ENCODE data around the gene LONP1.
"Not testable (repeated sequence)": the region's sequence is repeated elsewhere in the genome, so short reads cannot be mapped to it uniquely, and the experiment has no call there.

Gene LONP1

GRCh38 chr19:5711025-5711424, 8.9 kb downstream of the LONP1 start:
- no peak for DNase-seq (ENCODE audit: low read depth in 2 of 2)

- DNase-seq (ENCODE audit: low read depth in 2 of 2), result no peak
Measured at GRCh38 chr19:5707576-5708575, 12.1 kb downstream of the LONP1 start.

GRCh38 chr19:5706876-5707573, 12.9 kb downstream of the LONP1 start:
- DNase-seq (ENCODE audit: low read depth in 2 of 2), result no peak

- DNase-seq (ENCODE audit: low read depth in 2 of 2), result no peak
Measured at GRCh38 chr19:5705552-5705951, 14.4 kb downstream of the LONP1 start.

GRCh38 chr19:5703819-5704818, 15.8 kb downstream of the LONP1 start:
- no peak for DNase-seq (ENCODE audit: low read depth in 2 of 2)

GRCh38 chr19:5702053-5702410, 17.9 kb downstream of the LONP1 start:
- DNase-seq (ENCODE audit: low read depth in 2 of 2), result not testable (repeated sequence)

- no peak for DNase-seq (ENCODE audit: low read depth in 2 of 2)
Measured at GRCh38 chr19:5700455-5701092, 19.4 kb downstream of the LONP1 start.

GRCh38 chr19:5698635-5699422, 21.1 kb downstream of the LONP1 start:
- DNase-seq (ENCODE audit: low read depth in 2 of 2), result no peak

- DNase-seq (ENCODE audit: low read depth in 2 of 2), result no peak
Measured at GRCh38 chr19:5697890-5698634, 21.9 kb downstream of the LONP1 start.

- DNase-seq (ENCODE audit: low read depth in 2 of 2), result no peak
Measured at GRCh38 chr19:5697022-5697889, 22.7 kb downstream of the LONP1 start.

GRCh38 chr19:5696196-5697021, 23.5 kb downstream of the LONP1 start:
- DNase-seq (ENCODE audit: low read depth in 2 of 2), result no peak

- DNase-seq (ENCODE audit: low read depth in 2 of 2), result no peak
Measured at GRCh38 chr19:5695649-5696195, 24.2 kb downstream of the LONP1 start.

- DNase-seq (ENCODE audit: low read depth in 2 of 2), result no peak
Measured at GRCh38 chr19:5694956-5695648, 24.8 kb downstream of the LONP1 start.

GRCh38 chr19:5694167-5694955, 25.6 kb downstream of the LONP1 start:
- no peak for DNase-seq (ENCODE audit: low read depth in 2 of 2)

- no peak for DNase-seq (ENCODE audit: low read depth in 2 of 2)
Measured at GRCh38 chr19:5693195-5694166, 26.5 kb downstream of the LONP1 start.

Data from stimulated activated CD8-positive, alpha-beta memory T cell treated with anti-CD3 and anti-CD28 coated beads, Interleukin-7, amount 100 ng/mL, for 4 hours (primary cell).